A172 (cell line): ENCODE results near the gene NPIPA3. TPM values are rescaled to one million over a fixed set of nuclear protein-coding genes. Genes with fewer than 3 reads are reported as not detected.
"Not testable (repeated sequence)": the region's sequence is repeated elsewhere in the genome, so short reads cannot be mapped to it uniquely, and the experiment has no call there.

Experiments
- DNase-seq: peaks from one replicate; pipeline ENCODE4 v3.0.0-alpha.2; 2015; ENCODE audit warnings: low spot score
- total RNA-seq: library from RNA; depleted of rRNA; stranded (reverse); fragments of >200 nt; shearing (Covaris generic); gene quantifications from 2 replicates; pipeline ENCODE4 v1.2.3, GENCODE V29; 2014; rRNA removed

Gene NPIPA3
- 0.50 and 0.72 TPM in 2 replicates for total RNA-seq

- DNase-seq = not testable (repeated sequence)
Measured at GRCh38 chr16:14703156-14704011, at the start of gene NPIPA3. TSS of gene NPIPA3 (plus strand) at chr16:14703411. CDS start at chr16:14708944, 5,533 bp downstream.

- DNase-seq = peak; percentile 49
Measured at GRCh38 chr16:14658063-14658462, 45.1 kb upstream of the NPIPA3 start.

GRCh38 chr16:14667347-14668266, 35.6 kb upstream of the NPIPA3 start:
- DNase-seq = no peak

GRCh38 chr16:14668556-14669223, 34.5 kb upstream of the NPIPA3 start:
- DNase-seq = no peak

- DNase-seq = peak; percentile 29
Measured at GRCh38 chr16:14669776-14670175, 33.4 kb upstream of the NPIPA3 start.

- no peak for DNase-seq
Measured at GRCh38 chr16:14672403-14672971, 30.7 kb upstream of the NPIPA3 start.

GRCh38 chr16:14676633-14677032, 26.6 kb upstream of the NPIPA3 start:
- no peak for DNase-seq

GRCh38 chr16:14677627-14678026, 25.6 kb upstream of the NPIPA3 start:
- no peak for DNase-seq

- DNase-seq = no peak
Measured at GRCh38 chr16:14678748-14679497, 24.3 kb upstream of the NPIPA3 start.

- DNase-seq = not testable (repeated sequence)
Measured at GRCh38 chr16:14680396-14680795, 22.8 kb upstream of the NPIPA3 start.

GRCh38 chr16:14681115-14681514, 22.1 kb upstream of the NPIPA3 start:
- no peak for DNase-seq

- no peak for DNase-seq
Measured at GRCh38 chr16:14682121-14682520, 21.1 kb upstream of the NPIPA3 start.

GRCh38 chr16:14685870-14686793, 17.1 kb upstream of the NPIPA3 start:
- DNase-seq = peak; percentile 42

- DNase-seq = not testable (repeated sequence)
Measured at GRCh38 chr16:14694129-14694528, 9.1 kb upstream of the NPIPA3 start, which contains the start of gene PLA2G10. TSS of gene PLA2G10 (minus strand) at chr16:14694308. CDS start at chr16:14694229, 79 bp downstream.

GRCh38 chr16:14701859-14702258, 1.4 kb upstream of the NPIPA3 start:
- DNase-seq = not testable (repeated sequence)

- not testable (repeated sequence) for DNase-seq
Measured at GRCh38 chr16:14702672-14703071, 539 bp upstream of the NPIPA3 start.

- DNase-seq = not testable (repeated sequence)
Measured at GRCh38 chr16:14733233-14733632, 30.0 kb downstream of the NPIPA3 start.

- not testable (repeated sequence) for DNase-seq
Measured at GRCh38 chr16:14740832-14741385, 37.7 kb downstream of the NPIPA3 start.

GRCh38 chr16:14741794-14742193, 38.6 kb downstream of the NPIPA3 start:
- not testable (repeated sequence) for DNase-seq
